ENCODE results near the gene KRT5.
"Not testable (repeated sequence)": the region's sequence is repeated elsewhere in the genome, so short reads cannot be mapped to it uniquely, and the experiment has no call there.

- TF ChIP-seq CTCF (IDR thresholded peaks at IDR 0.05 in 8 of 11, conservative IDR thresholded peaks at IDR 0.05 in 3 of 11); POLR2A (IDR thresholded peaks at IDR 0.05); POLR2AphosphoS5 (IDR thresholded peaks at IDR 0.05): not testable (repeated sequence)
These were observed 19.6 kb downstream of the KRT5 start for GRCh38 chr12:52500574-52500973.

All from spleen (tissue), 7 donors.